Suprapubic skin (tissue), 4 donors: ENCODE results near the gene FERMT2. TPM values are rescaled to one million over a fixed set of nuclear protein-coding genes. Genes with fewer than 3 reads are reported as not detected.

ENCODE experiments used
- DNase-seq, 2 donors: peaks; one replicate each; pipeline ENCODE4 v3.0.0-alpha.2; 2019; ENCODE audit warnings: low spot score in 2 of 2
- H3K27ac ChIP-seq: fragments of 200-600 bp; sonication (generic); one replicate; pipeline ENCODE4 v1.5.1; 2019
- H3K27me3 ChIP-seq: fragments of 200-600 bp; sonication (generic); one replicate; pipeline ENCODE4 v1.5.1; 2019
- H3K36me3 ChIP-seq: fragments of 200-600 bp; sonication (generic); one replicate; pipeline ENCODE4 v1.5.1; 2019
- H3K4me1 ChIP-seq: fragments of 200-600 bp; sonication (generic); one replicate; pipeline ENCODE4 v1.5.1; 2019
- H3K4me3 ChIP-seq: fragments of 200-600 bp; sonication (generic); one replicate; pipeline ENCODE4 v1.5.1; 2019; ENCODE audit warnings: mild to moderate bottlenecking
- H3K9me3 ChIP-seq: fragments of 200-600 bp; sonication (generic); one replicate; pipeline ENCODE4 v1.5.1; 2019
- CTCF ChIP-seq, 2 donors: fragments of 200-600 bp in 1 of 2; fragments of 450-650 bp in 1 of 2; sonication (generic) in 1 of 2; IDR thresholded peaks; one replicate each; pipeline ENCODE4 v1.5.1; 2016 to 2019; ENCODE audit warnings: antibody characterized with exemption in 2 of 2, mild to moderate bottlenecking in 1 of 2, moderate library complexity in 1 of 2
- EP300 ChIP-seq: sonication (generic); formaldehyde crosslinking; IDR thresholded peaks from one replicate; pipeline ENCODE4 v1.6.1; 2017; ENCODE audit warnings: antibody characterized with exemption
- POLR2A ChIP-seq, 2 donors: fragments of 450-650 bp; IDR thresholded peaks; one replicate each; pipeline ENCODE4 v1.6.1; 2017; ENCODE audit warnings: antibody characterized with exemption in 2 of 2, mild to moderate bottlenecking in 2 of 2, moderate library complexity in 2 of 2
- POLR2AphosphoS5 ChIP-seq, 3 donors: sonication (generic); formaldehyde crosslinking; IDR thresholded peaks; one replicate each; pipeline ENCODE4 v1.6.1; 2017; ENCODE audit warnings: antibody characterized with exemption in 3 of 3
- WGBS: methylation state at CpG from one replicate; pipeline ENCODE4 v1.1.5; 2018; 5-methylcytosine and 5-hydroxymethylcytosine counted together
- total RNA-seq, 4 donors: library from RNA; depleted of rRNA; stranded (reverse); fragments of >200 nt; gene quantifications; one replicate each; pipeline ENCODE4 v1.1.0, GENCODE V29; 2016

FERMT2 gene
- total RNA-seq, 4 donors from 2014 or later = 9.1 to 17.7 (median 15.1) TPM

- H3K36me3 ChIP-seq = peaks cover 20% of the 10 kb centered on the region
- H3K4me1 ChIP-seq = no peaks in the 10 kb centered on the region
- WGBS = 36% methylated on average over 4 of the region's 4 CpGs
- no peak for DNase-seq
- no peak overlapping the region for H3K4me3 ChIP-seq
- H3K27me3 ChIP-seq = no peaks in the 10 kb centered on the region
- TF ChIP-seq EP300 (no peak), CTCF (IDR thresholded peaks at IDR 0.05) (no peak), POLR2A (IDR thresholded peaks at IDR 0.05) (no peak), POLR2AphosphoS5 (IDR thresholded peaks at IDR 0.05) (no peak)
- no peaks in the 10 kb centered on the region for H3K9me3 ChIP-seq
- H3K27ac ChIP-seq = no peak overlapping the region
These were observed 88.1 kb downstream of the FERMT2 start for GRCh38 chr14:52862632-52863333.

- no peak for DNase-seq
- no peaks in the 10 kb centered on the region for H3K9me3 ChIP-seq
- no peak for TF ChIP-seq POLR2AphosphoS5 (IDR thresholded peaks at IDR 0.05)
- TF ChIP-seq EP300 = no peak
- no peak for TF ChIP-seq POLR2A (IDR thresholded peaks at IDR 0.05)
- no peak for TF ChIP-seq CTCF (IDR thresholded peaks at IDR 0.05)
- WGBS = 77% methylated on average over 2 of the region's 2 CpGs
- no peaks in the 10 kb centered on the region for H3K27me3 ChIP-seq
- no peak overlapping the region for H3K4me3 ChIP-seq
- H3K27ac ChIP-seq = no peak overlapping the region
- no peaks in the 10 kb centered on the region for H3K4me1 ChIP-seq
- peaks cover 20% of the 10 kb centered on the region for H3K36me3 ChIP-seq
These were observed 89.4 kb downstream of the FERMT2 start for GRCh38 chr14:52861403-52861802.

- DNase-seq = no peak
- Histone ChIP-seq H3K27ac (no peak overlapping the region), H3K4me3 (no peak overlapping the region), H3K4me1 (no peaks in the 10 kb centered on the region), H3K27me3 (no peaks in the 10 kb centered on the region), H3K36me3 (peaks cover 20% of the 10 kb centered on the region), H3K9me3 (no peaks in the 10 kb centered on the region)
- TF ChIP-seq POLR2AphosphoS5 (IDR thresholded peaks at IDR 0.05) (no peak), EP300 (no peak), CTCF (IDR thresholded peaks at IDR 0.05) (no peak), POLR2A (IDR thresholded peaks at IDR 0.05) (no peak)
- 83% methylated on average over 3 of the region's 3 CpGs for WGBS
These were observed 89.9 kb downstream of the FERMT2 start for GRCh38 chr14:52860910-52861309.

GRCh38 chr14:52860209-52860608, 90.6 kb downstream of the FERMT2 start:
- 91% methylated on average over 3 of the region's 3 CpGs for WGBS

More at GRCh38 chr14:52860209-52860608, 90.6 kb downstream of the FERMT2 start:
- Histone ChIP-seq H3K36me3 (peaks cover 20% of the 10 kb centered on the region), H3K27me3 (no peaks in the 10 kb centered on the region), H3K27ac (no peak overlapping the region), H3K4me3 (no peak overlapping the region), H3K4me1 (no peaks in the 10 kb centered on the region), H3K9me3 (no peaks in the 10 kb centered on the region)
- TF ChIP-seq POLR2A (IDR thresholded peaks at IDR 0.05) (no peak), POLR2AphosphoS5 (IDR thresholded peaks at IDR 0.05) (no peak), CTCF (IDR thresholded peaks at IDR 0.05) (no peak), EP300 (no peak)
- no peak for DNase-seq
